ENCODE results near the gene ZSCAN5A.
A peak's percentile ranks its signal among the peaks of the same experiment; 100 is the strongest.
"Not testable (repeated sequence)": the region's sequence is repeated elsewhere in the genome, so short reads cannot be mapped to it uniquely, and the experiment has no call there.

ZSCAN5A gene, protein sequence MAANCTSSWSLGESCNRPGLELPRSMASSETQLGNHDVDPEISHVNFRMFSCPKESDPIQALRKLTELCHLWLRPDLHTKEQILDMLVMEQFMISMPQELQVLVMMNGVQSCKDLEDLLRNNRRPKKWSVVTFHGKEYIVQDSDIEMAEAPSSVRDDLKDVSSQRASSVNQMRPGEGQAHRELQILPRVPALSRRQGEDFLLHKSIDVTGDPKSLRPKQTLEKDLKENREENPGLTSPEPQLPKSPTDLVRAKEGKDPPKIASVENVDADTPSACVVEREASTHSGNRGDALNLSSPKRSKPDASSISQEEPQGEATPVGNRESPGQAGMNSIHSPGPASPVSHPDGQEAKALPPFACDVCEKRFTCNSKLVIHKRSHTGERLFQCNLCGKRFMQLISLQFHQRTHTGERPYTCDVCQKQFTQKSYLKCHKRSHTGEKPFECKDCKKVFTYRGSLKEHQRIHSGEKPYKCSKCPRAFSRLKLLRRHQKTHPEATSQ

DNA sequence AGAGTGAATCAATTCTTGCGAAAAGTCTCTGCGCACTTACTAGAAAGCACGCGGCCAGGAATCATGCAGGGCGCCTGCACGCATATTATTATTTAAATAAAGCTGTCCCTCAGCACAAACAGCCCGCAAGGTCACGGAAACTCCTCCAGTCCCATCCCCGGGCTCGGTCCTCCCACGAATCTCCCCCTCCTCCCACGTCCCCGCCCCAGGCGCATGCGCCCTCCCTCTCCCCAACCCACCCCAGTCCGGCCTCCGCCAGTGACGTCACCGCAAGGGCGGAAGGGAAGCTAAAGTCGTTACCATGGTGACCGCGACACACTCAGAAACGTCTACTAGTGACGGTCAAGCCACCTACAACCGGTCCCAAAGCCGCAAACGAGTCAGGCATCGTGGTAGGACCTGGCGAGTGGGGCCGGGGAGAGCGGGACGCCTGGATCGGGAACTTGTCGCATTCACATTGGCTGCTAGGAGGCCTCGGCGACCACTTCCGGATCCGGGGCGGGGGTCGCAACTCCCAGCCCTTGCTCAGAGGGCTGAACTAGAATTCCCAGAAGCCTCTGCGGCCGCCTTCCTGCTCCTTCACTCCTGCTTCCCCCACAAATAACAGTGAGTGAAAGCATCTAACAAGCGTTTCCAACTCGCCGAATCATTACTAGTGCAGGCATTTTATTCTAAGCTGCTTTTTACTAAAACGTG, at the start of gene ZSCAN5A:
TSS of gene ZSCAN5A (minus strand) at position 459 of the 696 bp plus-strand sequence. CDS start 89,793 bp downstream, outside the sequence.
- H3K4me3 ChIP-seq (ENCODE audit: low read depth, low read length): peak within 1 kb of the TSS; percentile 82
- DNase-seq (ENCODE audit: low read depth): peak; percentile 80

DNA sequence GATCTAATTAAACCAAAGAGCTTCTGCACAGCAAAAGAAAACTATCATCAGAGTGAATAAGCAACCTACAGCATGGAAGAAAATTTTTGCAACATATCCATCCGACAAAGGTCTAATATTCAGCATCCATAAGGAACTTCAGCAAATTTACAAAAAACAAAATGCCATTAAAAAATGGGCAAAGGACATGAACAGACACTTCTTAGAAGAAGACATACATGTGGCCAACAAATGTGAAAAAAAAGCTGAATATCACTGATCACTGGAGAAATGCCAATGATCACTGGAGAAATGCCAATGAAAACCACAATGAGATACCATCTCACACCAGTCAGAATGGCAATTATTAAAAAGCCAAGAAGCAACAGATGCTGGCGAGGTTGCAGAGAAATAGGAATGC, 46.2 kb upstream of the ZSCAN5A start:
- no peak for DNase-seq (ENCODE audit: low read depth)
- no peak overlapping the region for H3K4me3 ChIP-seq (ENCODE audit: low read depth, low read length)

DNA sequence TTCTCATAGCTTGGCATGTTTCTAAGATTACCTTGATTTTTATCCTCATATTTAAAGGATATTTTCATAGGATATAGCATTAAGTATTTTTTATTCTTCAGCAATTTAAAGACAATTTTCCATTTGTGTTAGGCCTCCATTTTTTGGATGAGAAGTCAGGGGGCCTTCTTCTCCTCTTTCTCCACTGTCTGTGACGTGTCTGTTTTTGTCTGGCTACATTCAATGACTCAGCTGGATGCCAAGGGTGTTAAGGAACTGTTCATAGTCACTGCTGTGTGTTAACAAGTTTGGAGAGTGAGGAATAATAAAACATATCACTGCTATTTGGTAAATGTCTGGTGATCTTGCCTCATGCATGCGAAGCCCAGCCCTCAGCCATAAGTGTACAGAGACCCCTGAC, 42.3 kb upstream of the ZSCAN5A start:
- no peak for DNase-seq (ENCODE audit: low read depth)

DNA sequence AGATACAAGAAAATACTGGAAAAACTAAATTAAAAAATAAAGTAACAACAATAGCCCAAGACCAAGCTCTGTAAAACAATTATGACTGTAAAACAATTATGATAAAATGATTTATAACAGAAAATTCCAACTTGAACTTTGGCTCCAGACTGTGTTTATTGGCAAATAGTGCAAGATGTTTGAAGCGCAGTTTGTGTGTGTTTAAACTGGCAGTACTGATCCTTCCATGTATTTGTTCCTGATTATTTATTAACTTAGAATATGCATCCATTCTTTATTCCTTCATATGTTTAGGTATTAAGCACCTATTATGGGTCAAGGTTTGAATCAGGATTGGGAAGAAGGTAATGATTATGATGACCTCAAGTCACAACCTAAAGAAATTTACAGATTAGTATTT, 40.9 kb upstream of the ZSCAN5A start:
- DNase-seq (ENCODE audit: low read depth): no peak
- no peak overlapping the region for H3K4me3 ChIP-seq (ENCODE audit: low read depth, low read length)

More for the DNA sequence above, 42.3 kb upstream of the ZSCAN5A start:
- H3K4me3 ChIP-seq (ENCODE audit: low read depth, low read length): no peak overlapping the region

DNA sequence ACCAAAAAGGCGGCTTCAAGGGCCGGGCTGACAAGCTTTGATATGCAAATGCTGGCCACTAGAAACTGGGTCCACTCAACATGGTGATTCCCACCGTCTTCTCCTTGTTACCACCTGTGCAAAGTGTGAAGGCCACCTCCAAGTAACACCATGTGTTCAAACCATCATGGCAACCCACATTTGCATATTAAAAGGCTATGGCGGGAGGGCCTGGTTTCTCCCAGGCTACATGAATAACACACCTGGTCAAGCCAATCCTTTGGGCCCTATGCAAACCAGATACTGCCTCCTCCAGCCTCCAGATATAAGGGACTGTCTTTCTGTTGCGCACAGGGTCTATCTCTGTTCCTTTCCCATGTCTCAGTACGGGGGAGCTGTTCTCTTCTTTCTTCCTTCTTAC, 36.6 kb upstream of the ZSCAN5A start:
- H3K4me3 ChIP-seq (ENCODE audit: low read depth, low read length): no peak overlapping the region
- no peak for DNase-seq (ENCODE audit: low read depth)

DNA sequence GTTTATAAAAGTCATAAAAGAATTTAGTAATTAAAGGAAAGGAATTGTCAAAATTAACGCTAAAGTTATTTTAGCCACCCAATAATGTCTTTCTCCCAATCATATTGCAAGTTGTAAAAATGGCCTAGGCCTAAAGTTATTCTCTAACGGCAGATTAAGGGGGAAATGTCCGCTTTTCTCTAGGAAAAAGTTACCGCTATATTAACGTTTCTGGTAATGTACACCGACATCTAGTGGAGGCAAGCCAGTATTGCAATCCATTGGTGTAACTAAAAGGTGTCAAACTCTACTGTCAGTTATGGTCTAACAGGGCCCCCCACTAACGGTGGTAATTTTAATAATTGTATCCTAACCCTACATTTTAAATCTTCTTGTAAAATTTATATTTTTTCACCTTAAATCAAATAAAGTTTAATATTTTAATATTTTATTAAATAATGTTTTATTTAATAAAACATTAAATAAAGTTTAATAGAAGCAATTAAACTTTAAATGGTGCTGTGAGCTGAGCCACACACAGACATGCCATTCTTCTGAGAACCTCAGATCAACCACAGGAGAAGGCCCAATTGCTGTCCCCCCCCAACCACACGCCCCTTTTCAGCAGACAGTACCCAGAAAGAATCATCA, 35.9 kb upstream of the ZSCAN5A start:
- DNase-seq (ENCODE audit: low read depth): no peak

DNA sequence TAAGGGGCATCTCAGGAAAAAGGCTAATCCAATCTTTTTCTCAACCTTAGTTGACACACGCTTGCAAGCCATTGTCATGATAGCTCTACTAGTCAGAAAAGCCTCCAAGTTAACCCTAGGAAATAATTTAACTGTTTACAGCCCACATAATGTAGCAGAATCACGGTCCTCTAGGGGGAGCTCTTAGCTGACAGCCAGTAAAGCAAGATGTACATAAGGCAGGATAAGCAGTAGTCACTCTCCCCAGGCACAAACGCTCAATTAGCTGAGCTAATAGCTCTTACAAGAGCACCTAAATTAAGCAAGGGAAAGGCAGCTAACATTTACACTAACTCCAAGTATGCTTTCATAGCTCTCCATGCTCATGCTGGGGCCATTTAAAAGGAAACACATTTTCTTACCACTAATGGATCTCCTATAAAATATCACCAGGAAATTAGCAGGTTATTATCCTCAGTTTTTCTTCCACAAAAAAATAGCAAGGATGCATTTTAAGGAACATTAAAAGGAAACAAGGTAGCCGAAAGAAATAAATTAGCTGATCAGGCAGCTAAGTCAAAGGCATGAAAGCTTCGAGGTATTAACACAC, 33.7 kb upstream of the ZSCAN5A start:
- H3K4me3 ChIP-seq (ENCODE audit: low read depth, low read length): no peak overlapping the region
- no peak for DNase-seq (ENCODE audit: low read depth)

More for the DNA sequence above, 35.9 kb upstream of the ZSCAN5A start:
- no peak overlapping the region for H3K4me3 ChIP-seq (ENCODE audit: low read depth, low read length)

DNA sequence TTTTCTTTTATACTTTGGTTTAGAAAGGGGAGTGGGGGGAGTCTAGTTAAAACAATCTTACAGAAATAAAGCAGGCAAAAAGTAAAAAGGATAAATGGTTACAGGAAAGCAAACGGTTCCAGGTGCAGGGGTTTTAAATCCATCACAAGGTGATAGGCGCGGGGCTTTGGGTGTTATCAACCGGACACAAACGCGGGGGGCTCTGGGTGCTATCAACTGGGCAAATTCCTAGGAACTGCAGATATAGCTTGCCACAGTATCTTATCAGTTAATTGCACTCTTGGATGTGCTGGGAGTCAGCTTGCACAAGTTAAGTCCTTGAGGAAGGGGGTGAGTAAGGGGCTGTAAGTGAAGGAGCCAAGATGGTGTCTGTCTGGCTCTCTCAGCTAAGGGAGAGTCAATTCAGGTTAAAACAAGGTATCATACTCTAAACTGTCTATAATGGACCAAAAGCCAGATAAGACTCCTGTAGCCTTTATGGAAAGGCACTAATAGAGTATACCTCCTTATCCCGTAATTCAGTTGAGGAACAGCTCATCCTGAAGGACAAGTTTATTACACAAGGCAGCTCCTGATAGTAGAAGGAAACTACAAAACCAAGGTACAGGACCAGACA, 32.6 kb upstream of the ZSCAN5A start:
- DNase-seq (ENCODE audit: low read depth): no peak
- H3K4me3 ChIP-seq (ENCODE audit: low read depth, low read length): no peak overlapping the region

DNA sequence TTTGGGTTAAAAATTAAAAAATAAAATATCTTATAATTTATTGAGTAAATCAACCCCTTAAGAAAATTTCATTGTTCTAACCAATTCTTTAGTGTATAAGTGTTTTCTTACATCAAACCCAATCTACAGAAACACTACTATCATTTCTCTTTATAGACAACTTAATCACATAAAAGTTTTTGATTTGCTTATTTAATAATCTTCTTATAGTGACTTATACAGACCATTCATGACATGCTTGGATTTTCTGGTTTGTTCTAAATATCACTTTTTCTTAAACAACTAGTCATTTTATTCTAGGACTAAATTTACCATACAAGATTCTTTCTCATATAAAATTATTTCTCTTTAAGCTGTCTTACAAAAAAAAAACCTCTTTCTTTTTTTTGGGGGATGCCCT, 27.3 kb upstream of the ZSCAN5A start:
- no peak for DNase-seq (ENCODE audit: low read depth)
- no peak overlapping the region for H3K4me3 ChIP-seq (ENCODE audit: low read depth, low read length)

DNA sequence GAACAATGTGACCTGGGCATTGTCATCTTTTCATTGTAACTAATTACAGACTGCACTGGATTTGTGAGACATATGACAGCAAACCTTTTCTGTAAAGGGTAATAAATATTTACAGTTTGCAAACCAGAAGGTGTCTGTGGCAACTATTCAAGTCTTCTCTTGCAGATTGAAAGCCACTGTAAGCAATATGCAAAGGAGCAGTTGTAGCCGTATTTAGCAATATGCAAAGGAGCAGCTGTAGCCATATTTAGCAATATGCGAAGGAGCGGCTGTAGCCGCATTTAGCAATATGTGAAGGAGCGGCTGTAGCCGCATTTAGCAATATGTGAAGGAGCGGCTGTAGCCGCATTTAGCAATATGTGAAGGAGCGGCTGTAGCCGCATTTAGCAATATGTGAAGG, 24.4 kb upstream of the ZSCAN5A start:
- DNase-seq (ENCODE audit: low read depth); H3K4me3 ChIP-seq (ENCODE audit: low read depth, low read length): not testable (repeated sequence)

DNA sequence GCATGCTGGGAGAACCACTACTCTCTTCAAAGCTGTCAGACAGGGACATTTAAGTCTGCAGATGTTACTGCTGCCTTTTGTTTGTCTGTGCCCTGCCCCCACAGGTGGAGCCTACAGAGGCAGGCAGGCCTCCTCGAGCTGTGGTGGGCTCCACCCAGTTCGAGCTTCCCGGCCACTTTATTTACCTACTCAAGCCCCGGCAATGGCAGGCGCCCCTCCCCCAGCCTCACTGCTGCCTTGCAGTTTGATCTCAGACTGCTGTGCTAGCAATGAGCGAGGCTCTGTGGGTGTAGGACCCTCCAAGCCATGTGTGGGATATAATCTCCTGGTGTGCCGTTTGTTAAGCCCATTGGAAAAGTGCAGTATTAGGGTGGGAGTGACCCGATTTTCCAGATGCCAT, 22.4 kb upstream of the ZSCAN5A start:
- not testable (repeated sequence) for H3K4me3 ChIP-seq (ENCODE audit: low read depth, low read length); DNase-seq (ENCODE audit: low read depth)

DNA sequence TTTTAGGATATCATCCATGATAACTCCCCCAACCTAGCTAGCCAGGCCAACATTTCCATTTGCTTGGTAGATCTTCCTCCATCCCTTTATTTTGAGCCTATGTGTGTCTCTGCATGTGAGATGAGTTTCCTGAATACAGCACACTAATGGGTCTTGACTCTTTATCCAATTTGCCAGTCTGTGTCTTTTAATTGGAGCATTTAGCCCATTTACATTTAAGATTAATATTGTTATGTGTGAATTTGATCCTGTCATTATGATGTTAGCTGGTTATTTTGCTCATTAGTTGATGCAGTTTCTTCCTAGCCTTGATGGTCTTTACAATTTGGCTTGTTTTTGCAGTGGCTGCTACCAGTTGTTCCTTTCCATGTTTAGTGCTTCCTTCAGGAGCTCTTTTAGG, 20.7 kb upstream of the ZSCAN5A start:
- H3K4me3 ChIP-seq (ENCODE audit: low read depth, low read length); DNase-seq (ENCODE audit: low read depth): not testable (repeated sequence)

DNA sequence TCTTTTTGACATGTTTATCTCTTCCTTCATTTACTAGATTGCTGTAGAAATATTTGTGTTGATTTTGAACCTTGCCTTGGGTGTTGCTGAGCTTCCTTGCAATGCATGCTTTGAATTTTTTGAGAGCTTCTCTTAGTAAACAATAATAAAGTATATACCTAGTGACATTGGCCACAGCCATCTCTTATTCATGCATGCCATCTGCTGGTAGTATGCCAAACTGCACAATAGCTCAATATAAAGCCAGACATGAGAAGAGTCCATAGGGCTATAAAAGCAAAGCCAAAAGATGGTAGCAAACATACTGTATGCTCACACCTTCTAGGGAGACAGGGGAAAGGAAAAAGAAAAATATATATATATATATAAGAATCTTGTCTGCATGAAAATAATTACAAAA, 18.9 kb upstream of the ZSCAN5A start:
- peak; percentile 7 for DNase-seq (ENCODE audit: low read depth)
- no peak overlapping the region for H3K4me3 ChIP-seq (ENCODE audit: low read depth, low read length)

DNA sequence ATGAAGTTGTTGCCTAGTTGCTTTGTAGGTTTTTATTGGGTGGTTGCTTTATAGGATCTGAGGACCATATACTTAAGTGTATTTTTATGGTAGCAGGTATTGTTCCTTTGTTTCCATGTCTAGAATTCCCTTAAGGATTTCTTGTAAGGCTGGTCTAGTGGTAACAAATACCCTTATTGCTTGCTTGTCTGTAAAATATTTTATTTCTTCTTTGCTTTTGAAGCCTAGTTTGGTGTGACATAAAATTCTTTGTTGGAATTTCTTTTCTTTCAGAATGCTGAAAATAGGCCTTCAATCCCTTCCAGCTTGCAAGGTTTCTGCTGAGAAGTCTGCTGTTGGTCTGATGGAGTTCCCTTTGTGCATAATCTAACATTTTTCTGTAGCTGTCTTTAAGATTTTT, 18.1 kb upstream of the ZSCAN5A start:
- no peak for DNase-seq (ENCODE audit: low read depth)
- H3K4me3 ChIP-seq (ENCODE audit: low read depth, low read length): no peak overlapping the region

DNA sequence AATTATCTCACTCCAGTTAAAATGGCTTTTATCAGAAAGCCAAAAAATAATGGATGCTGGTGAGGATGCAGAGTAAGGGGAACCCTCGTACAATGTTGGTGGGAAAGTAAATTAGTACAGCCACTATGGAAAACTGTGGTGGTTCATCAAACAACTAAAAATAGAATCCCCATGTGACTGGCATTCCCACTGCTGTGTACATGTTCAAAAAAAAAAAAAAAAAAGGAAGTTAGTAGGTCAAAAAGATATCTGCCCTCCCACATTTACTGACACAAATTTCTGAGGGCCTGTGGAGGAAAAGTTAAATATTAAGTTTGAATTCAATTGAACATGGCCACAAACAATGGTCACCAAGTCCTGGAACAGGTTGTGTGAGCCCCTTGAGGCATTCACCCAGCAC, 9.8 kb upstream of the ZSCAN5A start:
- H3K4me3 ChIP-seq (ENCODE audit: low read depth, low read length): no peak overlapping the region
- no peak for DNase-seq (ENCODE audit: low read depth)

DNA sequence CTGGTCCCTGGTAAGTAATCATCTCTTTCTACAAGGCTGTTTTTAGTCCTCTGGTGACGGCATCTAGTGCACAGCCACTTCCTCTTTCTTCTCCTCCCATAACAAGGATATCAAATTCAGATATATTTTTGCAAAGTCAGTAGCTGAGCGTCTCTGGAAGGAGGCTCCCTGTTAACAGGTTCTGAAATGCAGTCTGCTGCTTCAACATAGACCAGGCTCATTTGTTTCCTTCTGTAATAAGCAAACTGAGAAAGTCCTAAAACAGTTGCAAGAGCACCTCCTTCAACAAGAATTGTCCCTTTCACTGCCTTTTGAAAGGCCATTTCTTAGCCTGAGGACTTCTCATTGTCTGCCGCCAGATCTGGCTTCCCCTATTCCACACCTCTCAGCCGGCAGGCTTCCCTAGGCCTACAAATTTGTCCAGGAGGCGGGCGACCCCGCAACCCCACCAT, 7.4 kb upstream of the ZSCAN5A start:
- DNase-seq (ENCODE audit: low read depth): no peak

DNA sequence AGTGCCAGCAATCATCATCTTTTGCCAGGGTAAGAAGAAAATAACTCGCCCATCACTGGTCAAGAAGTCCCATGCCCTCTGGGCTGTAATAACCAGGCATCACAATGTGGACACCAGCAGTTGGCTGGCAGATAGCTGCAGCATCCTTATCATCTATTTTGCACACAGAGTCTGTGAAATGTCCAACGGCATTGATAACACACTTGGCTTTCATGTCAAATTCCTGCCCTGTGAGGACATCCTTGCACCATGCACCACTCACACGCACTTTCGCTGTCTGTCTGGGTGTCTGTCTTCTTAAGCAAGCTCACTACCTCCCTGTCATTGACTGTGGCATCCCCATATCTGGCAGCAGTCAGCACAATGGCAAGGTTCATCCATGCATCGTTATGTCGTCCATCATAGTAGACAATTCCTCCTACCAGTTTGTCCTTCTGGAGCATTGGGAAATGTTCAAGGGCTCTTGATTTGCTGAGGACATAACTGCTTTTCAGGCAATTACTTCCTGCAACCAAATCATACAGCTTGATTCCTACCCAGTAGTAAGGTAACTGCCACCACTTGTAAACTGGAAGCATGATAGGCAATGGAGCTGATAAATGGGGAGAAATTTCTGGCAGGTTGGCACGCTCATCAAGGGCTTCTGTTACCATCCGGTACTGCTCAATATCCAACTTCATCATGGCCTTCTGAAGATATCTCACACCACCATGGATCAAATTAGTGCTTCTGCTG, 6.8 kb upstream of the ZSCAN5A start:
- DNase-seq (ENCODE audit: low read depth): no peak
- H3K4me3 ChIP-seq (ENCODE audit: low read depth, low read length): no peak overlapping the region

More for the DNA sequence above, 7.4 kb upstream of the ZSCAN5A start:
- H3K4me3 ChIP-seq (ENCODE audit: low read depth, low read length): no peak overlapping the region

DNA sequence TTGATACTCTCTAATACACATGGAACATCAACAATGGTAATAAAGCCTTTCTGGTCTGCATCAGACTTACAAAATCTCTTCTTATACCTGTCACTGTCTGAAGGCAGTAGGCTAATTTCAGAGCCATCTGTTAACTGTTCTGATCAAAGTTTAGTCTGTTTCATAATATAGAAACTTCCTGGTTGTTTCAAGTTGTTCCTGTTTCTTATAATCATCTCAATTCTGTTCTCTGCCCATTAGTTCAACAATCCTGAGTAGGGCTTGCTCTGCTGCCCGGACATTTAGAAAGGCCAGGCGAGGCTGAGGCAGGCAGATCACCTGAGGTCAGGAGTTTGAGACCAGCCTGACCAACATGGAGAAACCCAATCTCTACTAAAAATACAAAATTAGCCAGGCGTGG, 5.4 kb upstream of the ZSCAN5A start:
- no peak for DNase-seq (ENCODE audit: low read depth)
- H3K4me3 ChIP-seq (ENCODE audit: low read depth, low read length): no peak overlapping the region

DNA sequence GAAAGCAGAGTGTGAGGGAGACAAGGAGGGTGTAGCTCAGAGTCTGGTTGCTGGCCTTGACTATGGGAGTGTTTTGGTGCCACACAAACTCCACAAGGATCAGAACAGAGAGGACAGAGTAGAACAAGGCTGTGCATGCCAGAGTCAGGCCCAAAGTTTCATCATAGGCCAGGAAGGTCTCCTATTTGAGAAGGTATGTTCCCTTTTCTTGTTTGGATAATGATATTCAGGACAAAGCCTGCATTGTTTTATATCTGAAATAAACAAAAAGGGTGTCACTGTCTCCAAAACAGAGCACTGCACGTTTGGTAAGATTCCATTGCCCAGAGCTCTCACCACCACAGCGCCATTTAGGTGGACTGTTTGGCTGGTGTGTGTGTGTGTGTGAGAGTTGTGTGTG, 3.1 kb upstream of the ZSCAN5A start:
- H3K4me3 ChIP-seq (ENCODE audit: low read depth, low read length): no peak overlapping the region

More for the DNA sequence above, 3.1 kb upstream of the ZSCAN5A start:
- DNase-seq (ENCODE audit: low read depth): no peak

Data from skeletal muscle cell (primary cell).